Umbilical cord (tissue), 1 donor: Measurements from ENCODE around the gene ERLEC1. TPM values are rescaled to one million over a fixed set of nuclear protein-coding genes. Genes with fewer than 3 reads are reported as not detected.

Source experiments
- total RNA-seq: library from RNA; depleted of rRNA; stranded (reverse); fragments of >200 nt; gene quantifications from one replicate; pipeline ENCODE4 v1.2.3, GENCODE V29; 2014; ENCODE audit warnings: low replicate concordance; ENCODE audit not compliant: insufficient read depth

Gene ERLEC1
- total RNA-seq, 1 donor from 2014 or later, result 103 TPM

Other genes with a start within 250 kb of the ERLEC1 start
- gene CHAC2, start 19.2 kb upstream of the ERLEC1 start, total RNA-seq, result 2.9 TPM
- 19.7 TPM for gene ASB3, start 91 bp upstream of the ERLEC1 start, total RNA-seq
- gene GPR75, start 72.9 kb downstream of the ERLEC1 start, total RNA-seq, result 0.72 TPM
- 44.8 TPM for gene PSME4, start 183.9 kb downstream of the ERLEC1 start, total RNA-seq